Fibroblast of lung (primary cell): ENCODE results near the gene ATF4.

Experiments used
- EZH2 ChIP-seq: IDR thresholded peaks from 2 replicates; pipeline ENCODE4 v1.5.1; 2012; ENCODE audit warnings: low read length, control low read depth, mild to moderate bottlenecking; ENCODE audit errors: missing control alignments
- TF ChIP-seq, protein P1 (sequence below), 2 donors: IDR thresholded peaks in 1 of 2; conservative IDR thresholded peaks in 1 of 2; 1 replicate in 1 of 2; 2 replicates in 1 of 2; pipeline ENCODE4 v1.5.1; 2011 to 2012; ENCODE audit warnings: low read length in 2 of 2, control low read depth in 1 of 2, inconsistent platforms in 1 of 2, low read depth in 1 of 2, mild to moderate bottlenecking in 1 of 2

DNA sequence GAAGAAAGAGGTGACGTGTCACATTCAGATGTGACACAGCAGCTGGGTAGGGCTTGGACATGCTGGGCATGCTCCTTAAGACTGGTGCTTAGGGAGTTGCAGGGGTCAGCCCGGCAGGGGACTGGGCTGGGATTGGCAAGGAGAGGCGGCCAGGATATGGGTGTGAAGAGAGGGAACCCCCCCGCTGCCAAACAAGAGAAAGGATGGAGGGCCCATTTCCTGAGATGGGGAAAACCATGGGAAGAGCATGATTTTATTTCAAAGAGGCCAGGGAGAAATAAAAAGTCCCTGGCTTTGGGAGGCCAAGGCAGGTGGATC lies 5.3 kb downstream of the ATF4 start:
- TF ChIP-seq, protein P1, sequence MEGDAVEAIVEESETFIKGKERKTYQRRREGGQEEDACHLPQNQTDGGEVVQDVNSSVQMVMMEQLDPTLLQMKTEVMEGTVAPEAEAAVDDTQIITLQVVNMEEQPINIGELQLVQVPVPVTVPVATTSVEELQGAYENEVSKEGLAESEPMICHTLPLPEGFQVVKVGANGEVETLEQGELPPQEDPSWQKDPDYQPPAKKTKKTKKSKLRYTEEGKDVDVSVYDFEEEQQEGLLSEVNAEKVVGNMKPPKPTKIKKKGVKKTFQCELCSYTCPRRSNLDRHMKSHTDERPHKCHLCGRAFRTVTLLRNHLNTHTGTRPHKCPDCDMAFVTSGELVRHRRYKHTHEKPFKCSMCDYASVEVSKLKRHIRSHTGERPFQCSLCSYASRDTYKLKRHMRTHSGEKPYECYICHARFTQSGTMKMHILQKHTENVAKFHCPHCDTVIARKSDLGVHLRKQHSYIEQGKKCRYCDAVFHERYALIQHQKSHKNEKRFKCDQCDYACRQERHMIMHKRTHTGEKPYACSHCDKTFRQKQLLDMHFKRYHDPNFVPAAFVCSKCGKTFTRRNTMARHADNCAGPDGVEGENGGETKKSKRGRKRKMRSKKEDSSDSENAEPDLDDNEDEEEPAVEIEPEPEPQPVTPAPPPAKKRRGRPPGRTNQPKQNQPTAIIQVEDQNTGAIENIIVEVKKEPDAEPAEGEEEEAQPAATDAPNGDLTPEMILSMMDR (conservative IDR thresholded peaks at IDR 0.05 in 1 of 2, IDR thresholded peaks at IDR 0.05 in 1 of 2; ENCODE audit: low read depth in 1 of 2, low read length in 2 of 2), result no peak
- no peak for TF ChIP-seq EZH2
